ENCODE data around the gene DNAJC3.

DNAJC3 gene

DNA sequence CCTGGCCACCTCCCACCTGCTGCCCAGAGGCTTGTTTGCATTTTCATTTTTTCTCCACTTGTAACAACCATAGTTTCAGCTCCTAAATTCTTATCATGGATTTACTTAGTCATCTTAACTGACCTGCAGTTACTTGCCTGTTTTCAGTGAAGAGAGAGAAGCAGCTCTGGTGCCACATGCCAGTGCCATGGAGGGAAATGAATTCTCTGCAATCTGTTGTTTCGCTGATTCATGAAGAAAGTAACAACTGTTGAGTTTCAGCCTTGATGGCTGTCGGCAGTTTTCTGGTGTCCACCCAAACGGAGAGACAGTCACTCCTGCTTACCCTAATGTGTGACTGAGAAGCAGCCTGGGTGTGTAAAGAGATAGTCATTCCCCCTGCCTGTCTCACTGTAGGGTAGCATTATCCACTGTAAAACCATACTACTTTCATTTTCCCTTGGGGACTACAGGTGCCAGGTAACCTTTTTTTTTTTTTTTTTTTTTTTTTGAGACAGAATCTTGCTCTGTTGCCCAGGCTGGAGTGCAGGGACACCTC is 116.1 kb downstream of the DNAJC3 start:
- Histone ChIP-seq H3K4me1 (no peaks in the 10 kb centered on the region), H3K36me3 (peaks cover 14% of the 10 kb centered on the region), H3K4me3 (ENCODE audit: low read depth, low read length) (no peak overlapping the region), H3K9me3 (no peaks in the 10 kb centered on the region), H3K27me3 (no peaks in the 10 kb centered on the region)
- TF ChIP-seq, protein P1, sequence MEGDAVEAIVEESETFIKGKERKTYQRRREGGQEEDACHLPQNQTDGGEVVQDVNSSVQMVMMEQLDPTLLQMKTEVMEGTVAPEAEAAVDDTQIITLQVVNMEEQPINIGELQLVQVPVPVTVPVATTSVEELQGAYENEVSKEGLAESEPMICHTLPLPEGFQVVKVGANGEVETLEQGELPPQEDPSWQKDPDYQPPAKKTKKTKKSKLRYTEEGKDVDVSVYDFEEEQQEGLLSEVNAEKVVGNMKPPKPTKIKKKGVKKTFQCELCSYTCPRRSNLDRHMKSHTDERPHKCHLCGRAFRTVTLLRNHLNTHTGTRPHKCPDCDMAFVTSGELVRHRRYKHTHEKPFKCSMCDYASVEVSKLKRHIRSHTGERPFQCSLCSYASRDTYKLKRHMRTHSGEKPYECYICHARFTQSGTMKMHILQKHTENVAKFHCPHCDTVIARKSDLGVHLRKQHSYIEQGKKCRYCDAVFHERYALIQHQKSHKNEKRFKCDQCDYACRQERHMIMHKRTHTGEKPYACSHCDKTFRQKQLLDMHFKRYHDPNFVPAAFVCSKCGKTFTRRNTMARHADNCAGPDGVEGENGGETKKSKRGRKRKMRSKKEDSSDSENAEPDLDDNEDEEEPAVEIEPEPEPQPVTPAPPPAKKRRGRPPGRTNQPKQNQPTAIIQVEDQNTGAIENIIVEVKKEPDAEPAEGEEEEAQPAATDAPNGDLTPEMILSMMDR (IDR thresholded peaks at IDR 0.05; ENCODE audit: low read depth, low read length), result no peak
- no peak for DNase-seq

DNA sequence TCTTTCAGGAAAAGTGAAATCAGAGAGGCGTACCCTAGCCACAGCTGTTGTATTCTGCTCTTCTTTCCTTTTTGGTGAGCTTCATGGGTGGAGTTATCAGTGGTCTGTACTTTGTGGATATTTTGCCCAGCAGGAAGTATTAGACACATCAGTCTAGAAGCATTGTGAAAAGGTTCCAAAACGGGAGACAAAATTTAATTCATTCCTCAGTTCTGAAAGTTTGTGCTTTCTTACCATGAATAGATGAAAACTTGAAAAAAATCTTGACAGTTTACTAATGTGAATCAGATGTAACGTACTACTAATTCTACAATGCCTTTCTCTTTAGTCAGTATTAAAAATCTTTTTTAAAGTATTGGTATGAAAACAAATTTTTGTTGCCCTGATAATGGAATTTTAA is 116.8 kb downstream of the DNAJC3 start:
- H3K36me3 ChIP-seq, result peaks cover 14% of the 10 kb centered on the region

DNA sequence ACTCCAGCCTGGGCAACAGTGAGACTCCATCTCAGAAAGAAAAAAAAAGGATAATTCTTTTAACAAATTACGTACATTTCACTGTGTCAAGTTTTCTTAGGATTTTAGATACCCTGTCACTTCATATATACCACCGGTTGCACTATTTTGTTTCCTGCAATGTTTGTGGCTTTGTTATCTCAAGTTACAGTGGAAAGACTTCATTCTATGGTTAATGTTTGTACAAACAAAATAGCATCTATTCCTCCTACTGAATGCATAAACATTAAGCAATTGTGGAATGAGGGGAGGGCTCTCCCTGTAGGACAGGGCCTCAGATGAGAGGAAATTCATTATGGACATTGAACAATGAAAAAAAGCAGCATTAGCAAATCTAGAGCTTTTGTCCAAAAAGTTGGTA is 120.1 kb downstream of the DNAJC3 start:
- no peak for DNase-seq
- Histone ChIP-seq H3K4me1 (no peaks in the 10 kb centered on the region), H3K9me3 (no peaks in the 10 kb centered on the region), H3K4me3 (ENCODE audit: low read depth, low read length) (no peak overlapping the region), H3K27me3 (no peaks in the 10 kb centered on the region), H3K36me3 (peaks cover 3% of the 10 kb centered on the region; the same call in 1 of the 2 replicates)
- TF ChIP-seq, protein P1 (IDR thresholded peaks at IDR 0.05; ENCODE audit: low read depth, low read length), result no peak

More for the DNA sequence above, 116.8 kb downstream of the DNAJC3 start:
- Histone ChIP-seq H3K4me3 (ENCODE audit: low read depth, low read length) (no peak overlapping the region), H3K4me1 (no peaks in the 10 kb centered on the region), H3K9me3 (no peaks in the 10 kb centered on the region), H3K27me3 (no peaks in the 10 kb centered on the region)
- no peak for DNase-seq
- TF ChIP-seq, protein P1 (IDR thresholded peaks at IDR 0.05; ENCODE audit: low read depth, low read length), result no peak

DNA sequence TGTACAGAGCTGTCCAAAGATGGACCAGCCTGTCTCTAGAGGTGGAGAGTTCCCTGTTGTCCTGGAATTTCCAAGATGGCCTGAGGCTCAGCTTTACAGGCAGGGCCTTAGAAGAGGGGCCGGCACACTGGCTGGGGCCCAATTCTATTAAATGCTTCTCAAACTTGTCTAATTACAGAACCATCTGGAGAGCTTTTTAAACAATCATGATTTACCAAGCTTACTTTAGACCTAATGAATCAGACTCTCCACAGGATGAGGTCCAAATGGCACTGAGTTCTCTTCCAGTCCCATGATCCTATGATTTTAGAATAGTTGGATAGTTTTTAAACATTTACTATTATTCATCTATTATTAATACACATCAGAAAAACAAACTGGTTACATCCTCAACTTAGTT is 123.5 kb downstream of the DNAJC3 start:
- Histone ChIP-seq H3K4me3 (ENCODE audit: low read depth, low read length) (no peak overlapping the region), H3K9me3 (no peaks in the 10 kb centered on the region), H3K4me1 (no peaks in the 10 kb centered on the region), H3K36me3 (peaks cover 3% of the 10 kb centered on the region; the same call in 1 of the 2 replicates), H3K27me3 (no peaks in the 10 kb centered on the region)
- no peak for DNase-seq
- TF ChIP-seq, protein P1 (IDR thresholded peaks at IDR 0.05; ENCODE audit: low read depth, low read length), result no peak

DNA sequence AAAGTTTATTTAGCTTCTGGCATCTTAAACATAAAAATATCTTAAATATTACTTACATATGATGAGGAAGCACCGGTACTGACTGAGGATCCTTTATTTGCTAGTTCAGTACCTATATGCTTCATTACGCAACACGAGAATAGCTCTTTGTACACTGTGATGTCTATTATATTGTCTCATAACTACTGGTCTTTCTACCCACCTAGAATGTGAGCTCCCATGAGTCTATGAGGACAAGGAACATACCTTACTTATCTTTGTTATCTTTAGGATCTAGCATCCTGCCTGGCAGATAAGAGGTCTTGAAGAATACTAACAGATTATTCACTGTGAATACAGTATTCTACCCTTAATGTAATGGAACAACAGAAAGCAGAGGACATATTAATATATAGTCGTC is 124.9 kb downstream of the DNAJC3 start:
- no peaks in the 10 kb centered on the region for H3K27me3 ChIP-seq
- H3K9me3 ChIP-seq, result no peaks in the 10 kb centered on the region
- no peak for DNase-seq
- H3K4me1 ChIP-seq, result no peaks in the 10 kb centered on the region
- H3K36me3 ChIP-seq, result peaks cover 3% of the 10 kb centered on the region; the same call in 1 of the 2 replicates
- TF ChIP-seq, protein P1 (IDR thresholded peaks at IDR 0.05; ENCODE audit: low read depth, low read length), result no peak
- no peak overlapping the region for H3K4me3 ChIP-seq (ENCODE audit: low read depth, low read length)

DNA sequence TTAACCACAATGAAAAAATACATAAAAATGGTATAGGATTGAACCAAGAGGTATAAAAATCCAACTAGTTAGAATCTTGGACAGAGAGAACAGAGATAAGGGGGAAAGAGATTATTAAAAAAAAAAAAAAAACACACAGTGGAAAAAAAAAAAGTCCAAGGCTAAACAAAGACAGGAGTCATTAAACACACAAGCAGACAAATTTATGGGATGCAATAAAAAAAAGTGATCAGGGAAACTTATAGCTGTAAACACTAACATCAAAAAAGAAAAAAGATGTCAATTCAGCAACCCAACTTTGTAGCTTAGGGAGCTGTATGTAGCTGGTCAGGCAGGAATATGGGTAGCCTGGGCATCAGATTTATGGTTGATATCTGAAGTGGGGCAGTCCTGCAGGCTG is 129.0 kb downstream of the DNAJC3 start:
- TF ChIP-seq, protein P1 (IDR thresholded peaks at IDR 0.05; ENCODE audit: low read depth, low read length), result no peak

More for the DNA sequence above, 129.0 kb downstream of the DNAJC3 start:
- no peak overlapping the region for H3K4me3 ChIP-seq (ENCODE audit: low read depth, low read length)
- no peaks in the 10 kb centered on the region for H3K4me1 ChIP-seq
- H3K27me3 ChIP-seq, result no peaks in the 10 kb centered on the region
- DNase-seq, result no peak
- H3K9me3 ChIP-seq, result no peaks in the 10 kb centered on the region
- H3K36me3 ChIP-seq, result no peaks in the 10 kb centered on the region; the same call in 1 of the 2 replicates

Data from BE2C (cell line).